Osteoblast (primary cell): ENCODE measurements around the gene ZNF593. TPM values are rescaled to one million over a fixed set of nuclear protein-coding genes. Genes with fewer than 3 reads are reported as not detected.

Experiments used
- DNase-seq: peaks from one replicate; pipeline ENCODE4 v3.0.0; 2011; ENCODE audit warnings: low spot score, mixed read lengths; ENCODE audit not compliant: insufficient read length; ENCODE audit errors: missing footprints
- H2AFZ ChIP-seq: 2 replicates; pipeline ENCODE4 v1.6.0; 2011; ENCODE audit warnings: mild to moderate bottlenecking, low read length
- H3K27ac ChIP-seq: 2 replicates; pipeline ENCODE4 v1.5.1; 2011; ENCODE audit warnings: mild to moderate bottlenecking, low read depth, low read length, moderate library complexity
- H3K27me3 ChIP-seq: 2 replicates; pipeline ENCODE4 v1.6.0; 2012; ENCODE audit warnings: mild to moderate bottlenecking, control low read depth, inconsistent platforms, low read length, moderate library complexity; ENCODE audit not compliant: insufficient read depth
- H3K36me3 ChIP-seq: 2 replicates; pipeline ENCODE4 v1.5.1; 2011; ENCODE audit warnings: mild to moderate bottlenecking, low read length, control low read depth, moderate library complexity; ENCODE audit not compliant: insufficient read depth
- H3K4me1 ChIP-seq: 2 replicates; pipeline ENCODE4 v1.5.1; 2011; ENCODE audit warnings: mild to moderate bottlenecking, low read length, control low read depth, moderate library complexity; ENCODE audit not compliant: insufficient read depth
- H3K4me2 ChIP-seq: 2 replicates; pipeline ENCODE4 v1.6.0; 2011; ENCODE audit warnings: mild to moderate bottlenecking, low read length; ENCODE audit not compliant: insufficient read depth
- H3K4me3 ChIP-seq: fragments of 200-600 bp; sonication (generic); 3 replicates; pipeline ENCODE4 v1.5.1; 2012; ENCODE audit warnings: mild to moderate bottlenecking, low read length, inconsistent platforms; ENCODE audit not compliant: insufficient read depth
- H3K79me2 ChIP-seq: 2 replicates; pipeline ENCODE4 v1.6.0; 2012; ENCODE audit warnings: mild to moderate bottlenecking, low read length, control low read depth, inconsistent platforms; ENCODE audit not compliant: insufficient read depth
- H3K9me3 ChIP-seq: 2 replicates; pipeline ENCODE4 v1.5.1; 2011; ENCODE audit warnings: low read depth, low read length, control low read depth
- H4K20me1 ChIP-seq: 2 replicates; pipeline ENCODE4 v1.6.0; 2012; ENCODE audit warnings: mild to moderate bottlenecking, low read length, control low read depth; ENCODE audit not compliant: insufficient read depth
- total RNA-seq: library from RNA; depleted of rRNA; stranded (reverse); fragments of >200 nt; gene quantifications from 2 replicates; pipeline ENCODE4 v1.2.3, GENCODE V29; 2012
- TF ChIP-seq, protein P1 (sequence below): IDR thresholded peaks from 2 replicates; pipeline ENCODE4 v1.5.1; 2011; ENCODE audit warnings: mild to moderate bottlenecking, low read depth, low read length, moderate library complexity; ENCODE audit errors: extremely low read depth

ZNF593 gene
- total RNA-seq, 1 donor = 29.0 TPM

DNA sequence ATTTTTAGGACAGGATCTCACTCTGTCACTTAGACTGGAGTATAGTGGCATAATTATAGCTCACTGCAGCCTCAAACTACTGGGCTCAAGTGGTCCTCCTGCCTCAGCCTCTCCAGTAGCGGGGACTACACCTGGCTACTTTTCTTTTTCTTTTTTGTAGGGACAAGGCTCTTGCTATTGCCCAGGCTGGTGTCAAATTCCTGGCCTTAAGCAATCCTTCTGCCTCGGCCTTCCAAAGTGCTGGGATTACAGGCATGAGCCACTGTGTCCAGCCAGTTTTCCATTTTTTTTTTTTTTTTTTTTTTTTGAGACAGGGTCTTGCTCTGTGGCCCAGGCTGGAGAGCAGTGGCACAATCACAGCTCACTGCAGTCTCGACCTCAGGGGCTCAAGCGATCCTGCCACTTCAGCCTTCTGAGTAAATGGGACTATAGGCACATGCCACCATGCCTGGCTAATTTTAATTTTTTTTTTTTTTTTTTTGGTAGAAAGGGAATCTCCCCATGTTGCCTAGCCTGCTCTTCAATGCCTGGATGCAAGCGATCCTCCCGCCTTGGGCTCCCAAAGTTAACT lies 43.7 kb downstream of the ZNF593 start:
- no peaks in the 10 kb centered on the region for H3K36me3 ChIP-seq
- H3K27ac ChIP-seq = no peak overlapping the region
- no peak overlapping the region for H2AFZ ChIP-seq
- H3K9me3 ChIP-seq = no peaks in the 10 kb centered on the region
- H3K79me2 ChIP-seq = no peaks in the 10 kb centered on the region
- H3K27me3 ChIP-seq = peaks cover 13% of the 10 kb centered on the region
- no peaks in the 10 kb centered on the region for H3K4me1 ChIP-seq
- H4K20me1 ChIP-seq = no peaks in the 10 kb centered on the region
- no peak overlapping the region for H3K4me2 ChIP-seq
- TF ChIP-seq, protein P1, sequence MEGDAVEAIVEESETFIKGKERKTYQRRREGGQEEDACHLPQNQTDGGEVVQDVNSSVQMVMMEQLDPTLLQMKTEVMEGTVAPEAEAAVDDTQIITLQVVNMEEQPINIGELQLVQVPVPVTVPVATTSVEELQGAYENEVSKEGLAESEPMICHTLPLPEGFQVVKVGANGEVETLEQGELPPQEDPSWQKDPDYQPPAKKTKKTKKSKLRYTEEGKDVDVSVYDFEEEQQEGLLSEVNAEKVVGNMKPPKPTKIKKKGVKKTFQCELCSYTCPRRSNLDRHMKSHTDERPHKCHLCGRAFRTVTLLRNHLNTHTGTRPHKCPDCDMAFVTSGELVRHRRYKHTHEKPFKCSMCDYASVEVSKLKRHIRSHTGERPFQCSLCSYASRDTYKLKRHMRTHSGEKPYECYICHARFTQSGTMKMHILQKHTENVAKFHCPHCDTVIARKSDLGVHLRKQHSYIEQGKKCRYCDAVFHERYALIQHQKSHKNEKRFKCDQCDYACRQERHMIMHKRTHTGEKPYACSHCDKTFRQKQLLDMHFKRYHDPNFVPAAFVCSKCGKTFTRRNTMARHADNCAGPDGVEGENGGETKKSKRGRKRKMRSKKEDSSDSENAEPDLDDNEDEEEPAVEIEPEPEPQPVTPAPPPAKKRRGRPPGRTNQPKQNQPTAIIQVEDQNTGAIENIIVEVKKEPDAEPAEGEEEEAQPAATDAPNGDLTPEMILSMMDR = no peak
- DNase-seq = no peak
- H3K4me3 ChIP-seq = no peak overlapping the region

DNA sequence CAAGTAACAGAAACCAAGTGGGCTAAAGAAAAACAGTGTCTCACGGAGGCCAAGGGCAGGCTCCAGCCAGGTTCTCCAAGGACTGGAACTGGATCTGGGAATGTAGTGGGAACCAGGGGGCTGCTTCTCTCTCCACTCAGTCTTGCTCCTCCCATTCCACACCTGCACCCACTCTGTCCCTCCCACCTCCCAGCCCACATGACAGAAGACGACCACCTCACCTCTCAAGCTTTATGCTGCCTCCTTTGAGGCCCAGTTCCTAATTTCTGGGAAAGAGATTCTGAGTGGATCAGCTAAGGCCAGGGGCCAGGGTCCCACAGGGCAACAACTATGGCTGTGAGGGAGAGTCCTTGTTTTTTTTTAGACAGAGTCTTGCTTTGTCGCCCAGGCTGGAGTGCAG lies 45.5 kb downstream of the ZNF593 start:
- H3K79me2 ChIP-seq = no peaks in the 10 kb centered on the region
- H3K9me3 ChIP-seq = no peaks in the 10 kb centered on the region
- no peak overlapping the region for H2AFZ ChIP-seq
- no peaks in the 10 kb centered on the region for H3K4me1 ChIP-seq
- TF ChIP-seq, protein P1 = no peak
- H3K4me2 ChIP-seq = no peak overlapping the region
- H3K36me3 ChIP-seq = no peaks in the 10 kb centered on the region
- no peak overlapping the region for H3K4me3 ChIP-seq
- H4K20me1 ChIP-seq = no peaks in the 10 kb centered on the region
- DNase-seq = no peak
- peaks cover 15% of the 10 kb centered on the region for H3K27me3 ChIP-seq
- no peak overlapping the region for H3K27ac ChIP-seq

DNA sequence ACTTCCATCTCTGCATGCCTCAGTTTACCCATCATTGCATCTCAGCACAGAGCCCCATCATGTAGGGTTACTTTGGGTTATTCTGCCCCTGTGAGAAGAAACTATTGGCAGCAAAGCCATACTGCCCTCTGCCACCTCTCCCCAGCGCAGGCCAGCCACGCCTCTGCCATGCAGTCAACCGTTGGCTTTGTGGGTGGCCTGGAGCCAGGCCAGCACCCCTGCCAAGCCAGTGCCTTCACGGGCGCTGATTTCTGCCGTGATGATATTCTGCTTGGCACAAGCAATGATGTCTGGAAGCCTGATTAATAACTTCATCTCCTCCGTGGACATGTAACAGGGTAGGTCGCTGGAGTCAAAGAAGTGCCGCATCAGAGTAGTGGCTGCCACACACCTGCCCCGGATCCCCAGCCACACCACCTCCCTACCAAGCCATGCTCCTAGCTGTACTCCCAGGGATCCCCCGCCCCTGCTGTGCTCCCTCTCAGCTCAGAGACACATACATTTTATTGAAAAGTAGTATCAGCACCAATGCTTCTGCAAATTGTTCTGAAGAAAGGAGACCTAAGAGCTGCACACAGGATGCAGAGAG lies 49.3 kb downstream of the ZNF593 start:
- DNase-seq = no peak
- no peaks in the 10 kb centered on the region for H3K79me2 ChIP-seq

More for the DNA sequence above, 49.3 kb downstream of the ZNF593 start:
- Histone ChIP-seq H3K4me1 (no peaks in the 10 kb centered on the region), H2AFZ (no peak overlapping the region), H3K4me2 (no peak overlapping the region), H3K4me3 (no peak overlapping the region), H3K36me3 (no peaks in the 10 kb centered on the region), H3K27ac (no peak overlapping the region), H3K9me3 (no peaks in the 10 kb centered on the region), H3K27me3 (peaks cover 43% of the 10 kb centered on the region), H4K20me1 (no peaks in the 10 kb centered on the region)
- TF ChIP-seq, protein P1 = no peak

Other genes starting within 250 kb of the ZNF593 start
- 6.5 and 6.9 TPM in 2 replicates for gene PAFAH2, start 171.8 kb upstream of the ZNF593 start, total RNA-seq
- gene EXTL1, start 148.1 kb upstream of the ZNF593 start, total RNA-seq = 1.4 and 3.2 TPM in 2 replicates
- gene SLC30A2, start 123.8 kb upstream of the ZNF593 start, total RNA-seq = not detected in 2 replicates
- under 0.01 and 0.36 TPM in 2 replicates for gene TRIM63, start 102.3 kb upstream of the ZNF593 start, total RNA-seq
- gene PDIK1L, start 58.1 kb upstream of the ZNF593 start, total RNA-seq = 6.5 TPM in 2 replicates
- not detected in 2 replicates for gene FAM110D, start 10.8 kb upstream of the ZNF593 start, total RNA-seq
- not detected in 2 replicates for gene C1orf232, start 945 bp upstream of the ZNF593 start, total RNA-seq
- not detected in 2 replicates for gene ZNF593OS, start 1.9 kb downstream of the ZNF593 start, total RNA-seq
- gene CNKSR1, start 7.6 kb downstream of the ZNF593 start, total RNA-seq = under 0.01 TPM in 1 of 2 replicates, not detected in the other
- gene CATSPER4, start 20.7 kb downstream of the ZNF593 start, total RNA-seq = not detected in 2 replicates
- 8.0 and 9.1 TPM in 2 replicates for gene CEP85, start 64.3 kb downstream of the ZNF593 start, total RNA-seq
- gene SH3BGRL3, start 110.2 kb downstream of the ZNF593 start, total RNA-seq = 29.2 and 30.8 TPM in 2 replicates
- gene UBXN11, start 136.7 kb downstream of the ZNF593 start, total RNA-seq = 5.8 and 6.2 TPM in 2 replicates
- not detected in 2 replicates for gene CD52, start 148.1 kb downstream of the ZNF593 start, total RNA-seq
- not detected in 2 replicates for gene CRYBG2, start 184.2 kb downstream of the ZNF593 start, total RNA-seq
- not detected in 2 replicates for gene ZNF683, start 202.8 kb downstream of the ZNF593 start, total RNA-seq
- not detected in 2 replicates for gene LIN28A, start 240.9 kb downstream of the ZNF593 start, total RNA-seq